HCT116 (cell line): ENCODE measurements around the gene SNX20.

Experiments used
- EZH2 ChIP-seq: fragments of 200-600 bp; sonication (generic); IDR thresholded peaks from 2 replicates; pipeline ENCODE4 v1.6.1; 2017; ENCODE audit warnings: antibody characterized with exemption, mixed run types
- POLR2A ChIP-seq: IDR thresholded peaks from 2 replicates; pipeline ENCODE4 v1.7.0; 2011; ENCODE audit warnings: borderline replicate concordance; ENCODE audit not compliant: insufficient read depth, insufficient read length; ENCODE audit errors: extremely low read depth
- POLR2AphosphoS5 ChIP-seq: IDR thresholded peaks from 2 replicates; pipeline ENCODE4 v1.6.1; 2011; ENCODE audit warnings: mild to moderate bottlenecking, low read depth, low read length, moderate library complexity
- RAD21 ChIP-seq: IDR thresholded peaks from 2 replicates; pipeline ENCODE4 v1.6.1; 2012; ENCODE audit warnings: low read depth, mild to moderate bottlenecking
- REST ChIP-seq: IDR thresholded peaks from 2 replicates; pipeline ENCODE4 v1.6.1; 2012; ENCODE audit warnings: low read depth
- SRF ChIP-seq: IDR thresholded peaks from 2 replicates; pipeline ENCODE4 v1.6.1; 2012; ENCODE audit warnings: low read depth
- YY1 ChIP-seq: IDR thresholded peaks from 2 replicates; pipeline ENCODE4 v1.6.1; 2011; ENCODE audit warnings: low read length, low read depth, moderate library complexity, mild to moderate bottlenecking; ENCODE audit not compliant: insufficient replicate concordance; ENCODE audit errors: extremely low read depth
- ZFX ChIP-seq: fragments of 450-650 bp; IDR thresholded peaks from 2 replicates; pipeline ENCODE4 v1.6.1; 2017
- ZNF274 ChIP-seq: fragments of 200-500 bp; sonication (Bioruptor generic); IDR thresholded peaks from 2 replicates; pipeline ENCODE4 v1.6.1; 2014; ENCODE audit warnings: mild to moderate bottlenecking, low read depth, low read length, inconsistent platforms
- TF ChIP-seq, protein P1 (sequence below): IDR thresholded peaks from 2 replicates; pipeline ENCODE4 v1.6.1; 2012
- TF ChIP-seq, protein P2 (sequence below), 3 experiments: fragments of 200-600 bp in 1 of 3; sonication (generic) in 1 of 3; IDR thresholded peaks in 2 of 3; conservative IDR thresholded peaks in 1 of 3; 2 replicates each; pipeline ENCODE4 v1.5.1; 2012 to 2017; ENCODE audit warnings: low read depth in 2 of 3, low read length in 2 of 3, antibody characterized with exemption in 1 of 3, borderline replicate concordance in 1 of 3, control low read depth in 1 of 3, mild to moderate bottlenecking in 1 of 3, mixed read lengths in 1 of 3, mixed run types in 1 of 3, moderate library complexity in 1 of 3; ENCODE audit not compliant: insufficient read depth in 1 of 3
- TF ChIP-seq, protein P3 (sequence below): IDR thresholded peaks from 2 replicates; pipeline ENCODE4 v1.6.1; 2011; ENCODE audit warnings: mild to moderate bottlenecking, low read length, moderate library complexity; ENCODE audit not compliant: insufficient replicate concordance; ENCODE audit errors: extremely low read depth

GRCh38 chr16:50673496-50674275 is 7.4 kb downstream of the SNX20 start:
- no peak for TF ChIP-seq EZH2
- no peak for TF ChIP-seq SRF
- TF ChIP-seq RAD21, result no peak
- TF ChIP-seq, protein P1, sequence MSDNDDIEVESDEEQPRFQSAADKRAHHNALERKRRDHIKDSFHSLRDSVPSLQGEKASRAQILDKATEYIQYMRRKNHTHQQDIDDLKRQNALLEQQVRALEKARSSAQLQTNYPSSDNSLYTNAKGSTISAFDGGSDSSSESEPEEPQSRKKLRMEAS, result no peak
- TF ChIP-seq POLR2A, result no peak
- no peak for TF ChIP-seq POLR2AphosphoS5
- TF ChIP-seq YY1, result no peak
- TF ChIP-seq, protein P2, sequence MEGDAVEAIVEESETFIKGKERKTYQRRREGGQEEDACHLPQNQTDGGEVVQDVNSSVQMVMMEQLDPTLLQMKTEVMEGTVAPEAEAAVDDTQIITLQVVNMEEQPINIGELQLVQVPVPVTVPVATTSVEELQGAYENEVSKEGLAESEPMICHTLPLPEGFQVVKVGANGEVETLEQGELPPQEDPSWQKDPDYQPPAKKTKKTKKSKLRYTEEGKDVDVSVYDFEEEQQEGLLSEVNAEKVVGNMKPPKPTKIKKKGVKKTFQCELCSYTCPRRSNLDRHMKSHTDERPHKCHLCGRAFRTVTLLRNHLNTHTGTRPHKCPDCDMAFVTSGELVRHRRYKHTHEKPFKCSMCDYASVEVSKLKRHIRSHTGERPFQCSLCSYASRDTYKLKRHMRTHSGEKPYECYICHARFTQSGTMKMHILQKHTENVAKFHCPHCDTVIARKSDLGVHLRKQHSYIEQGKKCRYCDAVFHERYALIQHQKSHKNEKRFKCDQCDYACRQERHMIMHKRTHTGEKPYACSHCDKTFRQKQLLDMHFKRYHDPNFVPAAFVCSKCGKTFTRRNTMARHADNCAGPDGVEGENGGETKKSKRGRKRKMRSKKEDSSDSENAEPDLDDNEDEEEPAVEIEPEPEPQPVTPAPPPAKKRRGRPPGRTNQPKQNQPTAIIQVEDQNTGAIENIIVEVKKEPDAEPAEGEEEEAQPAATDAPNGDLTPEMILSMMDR (IDR thresholded peaks at IDR 0.05 in 2 of 3, conservative IDR thresholded peaks at IDR 0.05 in 1 of 3; ENCODE audit: borderline replicate concordance in 1 of 3, insufficient read depth in 1 of 3, low read depth in 2 of 3, low read length in 2 of 3), result no peak
- TF ChIP-seq ZNF274, result no peak
- TF ChIP-seq ZFX, result no peak
- TF ChIP-seq REST, result no peak
- TF ChIP-seq, protein P3, sequence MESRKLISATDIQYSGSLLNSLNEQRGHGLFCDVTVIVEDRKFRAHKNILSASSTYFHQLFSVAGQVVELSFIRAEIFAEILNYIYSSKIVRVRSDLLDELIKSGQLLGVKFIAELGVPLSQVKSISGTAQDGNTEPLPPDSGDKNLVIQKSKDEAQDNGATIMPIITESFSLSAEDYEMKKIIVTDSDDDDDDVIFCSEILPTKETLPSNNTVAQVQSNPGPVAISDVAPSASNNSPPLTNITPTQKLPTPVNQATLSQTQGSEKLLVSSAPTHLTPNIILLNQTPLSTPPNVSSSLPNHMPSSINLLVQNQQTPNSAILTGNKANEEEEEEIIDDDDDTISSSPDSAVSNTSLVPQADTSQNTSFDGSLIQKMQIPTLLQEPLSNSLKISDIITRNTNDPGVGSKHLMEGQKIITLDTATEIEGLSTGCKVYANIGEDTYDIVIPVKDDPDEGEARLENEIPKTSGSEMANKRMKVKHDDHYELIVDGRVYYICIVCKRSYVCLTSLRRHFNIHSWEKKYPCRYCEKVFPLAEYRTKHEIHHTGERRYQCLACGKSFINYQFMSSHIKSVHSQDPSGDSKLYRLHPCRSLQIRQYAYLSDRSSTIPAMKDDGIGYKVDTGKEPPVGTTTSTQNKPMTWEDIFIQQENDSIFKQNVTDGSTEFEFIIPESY, result no peak
